Smooth muscle cell (in vitro differentiated cells): ENCODE data around the gene SPHK1. TPM values are rescaled to one million over a fixed set of nuclear protein-coding genes. Genes with fewer than 3 reads are reported as not detected.
A peak's percentile ranks its signal among the peaks of the same experiment; 100 is the strongest.

Experiments used
- DNase-seq: peaks from one replicate; lab custom pipeline; 2025; ENCODE audit not compliant: unreplicated experiment; lab: John Stamatoyannopoulos, UW
- H2AFZ ChIP-seq: fragments of 200-600 bp; sonication (generic); 2 replicates; pipeline ENCODE4 v1.6.0; 2016; ENCODE audit warnings: antibody characterized with exemption, low read depth, mild to moderate bottlenecking
- H3F3A ChIP-seq: fragments of 200-600 bp; sonication (generic); 2 replicates; pipeline ENCODE4 v1.6.0; 2017; ENCODE audit warnings: antibody characterized with exemption, low read depth
- H3K27ac ChIP-seq: fragments of 200-600 bp; sonication (generic); 2 replicates; pipeline ENCODE4 v1.5.1; 2016; ENCODE audit warnings: low read depth, mild to moderate bottlenecking
- H3K27me3 ChIP-seq: fragments of 200-600 bp; sonication (generic); 2 replicates; pipeline ENCODE4 v1.6.1; 2016; ENCODE audit warnings: low read depth, mild to moderate bottlenecking
- H3K36me3 ChIP-seq: fragments of 200-600 bp; sonication (generic); 2 replicates; pipeline ENCODE4 v1.5.1; 2016; ENCODE audit warnings: low read depth
- H3K4me1 ChIP-seq: fragments of 200-600 bp; sonication (generic); 2 replicates; pipeline ENCODE4 v1.5.1; 2016; ENCODE audit warnings: low read depth
- H3K4me2 ChIP-seq: fragments of 200-600 bp; sonication (generic); 2 replicates; pipeline ENCODE4 v1.6.0; 2016; ENCODE audit warnings: mild to moderate bottlenecking
- H3K4me3 ChIP-seq: fragments of 200-600 bp; sonication (generic); 2 replicates; pipeline ENCODE4 v1.5.1; 2016; ENCODE audit warnings: mild to moderate bottlenecking
- H3K79me2 ChIP-seq: fragments of 200-600 bp; sonication (generic); 2 replicates; pipeline ENCODE4 v1.6.0; 2016; ENCODE audit warnings: low read depth, mild to moderate bottlenecking
- H3K9ac ChIP-seq: fragments of 200-600 bp; sonication (generic); 2 replicates; pipeline ENCODE4 v1.6.0; 2016; ENCODE audit warnings: low read depth
- H3K9me3 ChIP-seq: fragments of 200-600 bp; sonication (generic); replicated peaks from 2 replicates; pipeline ENCODE4 v1.5.1; 2016; ENCODE audit warnings: low read depth
- H4K20me1 ChIP-seq: fragments of 200-600 bp; sonication (generic); 2 replicates; pipeline ENCODE4 v1.6.0; 2016; ENCODE audit warnings: low read depth
- WGBS: methylation state at CpG from one replicate; pipeline ENCODE4 v1.1.7; 2016; ENCODE audit warnings: low lambda C conversion rate; 5-methylcytosine and 5-hydroxymethylcytosine counted together
- polyA plus RNA-seq: library from polyadenylated mRNA; unstranded; fragments of >200 nt; fragmentation: Nextera tagmentation; extraction: Ambion mirVana; gene quantifications from 2 replicates; pipeline ENCODE4 v1.2.1, GENCODE V29; 2016
- total RNA-seq: library from RNA; depleted of rRNA; stranded (reverse); fragments of >200 nt; gene quantifications from 2 replicates; pipeline ENCODE4 v1.2.3, GENCODE V29; 2014
- TF ChIP-seq, protein P1 (sequence below): fragments of 200-600 bp; sonication (generic); IDR thresholded peaks from 2 replicates; pipeline ENCODE4 v1.5.1; 2017; ENCODE audit warnings: borderline replicate concordance, mild to moderate bottlenecking, antibody characterized with exemption; ENCODE audit not compliant: insufficient read depth, poor library complexity, severe bottlenecking

Gene SPHK1
- total and polyA plus RNA-seq, 2 experiments from 2014 or later = 20.1 to 24.8 TPM

GRCh38 chr17:76385892-76386786 lies 1.7 kb downstream of the SPHK1 start:
- Histone ChIP-seq H2AFZ (no peak overlapping the region), H3K79me2 (no peaks in the 10 kb centered on the region), H3K4me3 (peak overlapping the region; percentile 84), H3K9me3 (no peaks in the 10 kb centered on the region), H3F3A (peaks cover 6% of the 10 kb centered on the region), H3K4me2 (peak overlapping the region; percentile 99), H4K20me1 (peaks cover 26% of the 10 kb centered on the region), H3K9ac (no peak overlapping the region), H3K27me3 (no peaks in the 10 kb centered on the region), H3K4me1 (peaks cover 13% of the 10 kb centered on the region), H3K27ac (no peak overlapping the region), H3K36me3 (no peaks in the 10 kb centered on the region)
- DNase-seq = peak; percentile 58
- TF ChIP-seq, protein P1, sequence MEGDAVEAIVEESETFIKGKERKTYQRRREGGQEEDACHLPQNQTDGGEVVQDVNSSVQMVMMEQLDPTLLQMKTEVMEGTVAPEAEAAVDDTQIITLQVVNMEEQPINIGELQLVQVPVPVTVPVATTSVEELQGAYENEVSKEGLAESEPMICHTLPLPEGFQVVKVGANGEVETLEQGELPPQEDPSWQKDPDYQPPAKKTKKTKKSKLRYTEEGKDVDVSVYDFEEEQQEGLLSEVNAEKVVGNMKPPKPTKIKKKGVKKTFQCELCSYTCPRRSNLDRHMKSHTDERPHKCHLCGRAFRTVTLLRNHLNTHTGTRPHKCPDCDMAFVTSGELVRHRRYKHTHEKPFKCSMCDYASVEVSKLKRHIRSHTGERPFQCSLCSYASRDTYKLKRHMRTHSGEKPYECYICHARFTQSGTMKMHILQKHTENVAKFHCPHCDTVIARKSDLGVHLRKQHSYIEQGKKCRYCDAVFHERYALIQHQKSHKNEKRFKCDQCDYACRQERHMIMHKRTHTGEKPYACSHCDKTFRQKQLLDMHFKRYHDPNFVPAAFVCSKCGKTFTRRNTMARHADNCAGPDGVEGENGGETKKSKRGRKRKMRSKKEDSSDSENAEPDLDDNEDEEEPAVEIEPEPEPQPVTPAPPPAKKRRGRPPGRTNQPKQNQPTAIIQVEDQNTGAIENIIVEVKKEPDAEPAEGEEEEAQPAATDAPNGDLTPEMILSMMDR = peak; percentile 89
- WGBS = 51% methylated on average over 52 of the region's 52 CpGs

DNA sequence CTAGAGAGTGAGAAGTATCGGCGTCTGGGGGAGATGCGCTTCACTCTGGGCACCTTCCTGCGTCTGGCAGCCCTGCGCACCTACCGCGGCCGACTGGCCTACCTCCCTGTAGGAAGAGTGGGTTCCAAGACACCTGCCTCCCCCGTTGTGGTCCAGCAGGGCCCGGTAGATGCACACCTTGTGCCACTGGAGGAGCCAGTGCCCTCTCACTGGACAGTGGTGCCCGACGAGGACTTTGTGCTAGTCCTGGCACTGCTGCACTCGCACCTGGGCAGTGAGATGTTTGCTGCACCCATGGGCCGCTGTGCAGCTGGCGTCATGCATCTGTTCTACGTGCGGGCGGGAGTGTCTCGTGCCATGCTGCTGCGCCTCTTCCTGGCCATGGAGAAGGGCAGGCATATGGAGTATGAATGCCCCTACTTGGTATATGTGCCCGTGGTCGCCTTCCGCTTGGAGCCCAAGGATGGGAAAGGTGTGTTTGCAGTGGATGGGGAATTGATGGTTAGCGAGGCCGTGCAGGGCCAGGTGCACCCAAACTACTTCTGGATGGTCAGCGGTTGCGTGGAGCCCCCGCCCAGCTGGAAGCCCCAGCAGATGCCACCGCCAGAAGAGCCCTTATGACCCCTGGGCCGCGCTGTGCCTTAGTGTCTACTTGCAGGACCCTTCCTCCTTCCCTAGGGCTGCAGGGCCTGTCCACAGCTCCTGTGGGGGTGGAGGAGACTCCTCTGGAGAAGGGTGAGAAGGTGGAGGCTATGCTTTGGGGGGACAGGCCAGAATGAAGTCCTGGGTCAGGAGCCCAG lies 2.8 kb downstream of the SPHK1 start:
- no peak overlapping the region for H2AFZ ChIP-seq
- H3K79me2 ChIP-seq = no peaks in the 10 kb centered on the region
- no peak overlapping the region for H3K4me3 ChIP-seq
- no peaks in the 10 kb centered on the region for H3K36me3 ChIP-seq
- TF ChIP-seq, protein P1 = no peak
- no peak overlapping the region for H3K27ac ChIP-seq
- no peak overlapping the region for H3K9ac ChIP-seq
- DNase-seq = no peak
- H3K27me3 ChIP-seq = no peaks in the 10 kb centered on the region
- H3K4me1 ChIP-seq = peaks cover 6% of the 10 kb centered on the region
- H3F3A ChIP-seq = peaks cover 6% of the 10 kb centered on the region
- H3K9me3 ChIP-seq = no peaks in the 10 kb centered on the region
- no peak overlapping the region for H3K4me2 ChIP-seq
- H4K20me1 ChIP-seq = peaks cover 26% of the 10 kb centered on the region
- 97% methylated on average over 31 of the region's 31 CpGs for WGBS

DNA sequence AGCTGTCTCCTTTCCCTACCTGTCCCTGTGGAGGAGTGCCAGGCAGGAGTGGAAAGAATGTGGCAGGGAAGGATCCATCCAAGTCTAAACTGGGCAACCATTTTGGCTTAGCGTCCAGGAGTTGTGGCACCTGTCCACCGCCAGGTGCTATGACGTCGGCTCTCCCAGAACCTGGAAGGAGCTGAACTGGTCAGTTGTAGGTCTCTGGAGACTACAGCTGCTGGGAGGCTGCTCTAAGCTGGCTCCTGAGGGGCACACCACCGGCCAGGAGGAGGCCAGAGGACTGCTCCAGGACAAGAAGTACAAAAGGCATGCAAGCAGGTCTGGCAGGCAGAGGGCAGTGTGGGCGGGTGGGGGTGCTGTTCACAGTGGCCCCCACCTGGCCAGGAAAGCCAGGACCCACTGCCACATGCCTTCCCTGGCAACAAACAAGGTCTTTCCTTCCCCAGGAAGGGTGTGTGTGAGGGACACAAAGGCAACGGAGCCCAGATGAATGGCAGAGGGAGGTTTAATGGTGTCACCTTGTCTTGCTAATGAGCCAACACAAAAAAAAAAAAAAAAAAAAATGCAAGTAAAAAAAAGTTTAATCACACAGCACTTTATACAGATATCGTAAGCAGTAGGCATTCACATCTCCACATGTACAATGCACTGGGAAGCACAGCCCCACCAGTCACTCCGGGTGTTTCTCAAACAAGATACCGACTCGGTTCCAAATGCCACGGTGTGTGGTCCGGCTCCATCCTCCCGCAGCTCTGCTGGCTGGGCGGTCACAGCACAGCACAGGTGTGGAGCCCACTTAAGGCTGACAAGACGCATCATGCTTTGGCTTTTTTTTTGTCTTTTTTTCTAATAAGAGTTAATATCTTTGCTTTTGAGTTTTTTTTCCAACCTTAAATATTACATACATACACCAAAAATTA lies 4.8 kb downstream of the SPHK1 start:
- H3K4me2 ChIP-seq = no peak overlapping the region

More for the DNA sequence above, 4.8 kb downstream of the SPHK1 start:
- DNase-seq = no peak
- Histone ChIP-seq H2AFZ (no peak overlapping the region), H3K9me3 (no peaks in the 10 kb centered on the region), H4K20me1 (peaks cover 26% of the 10 kb centered on the region), H3K27ac (no peak overlapping the region), H3K27me3 (no peaks in the 10 kb centered on the region), H3K9ac (no peak overlapping the region), H3K36me3 (no peaks in the 10 kb centered on the region), H3K79me2 (no peaks in the 10 kb centered on the region), H3F3A (peaks cover 6% of the 10 kb centered on the region), H3K4me1 (no peaks in the 10 kb centered on the region), H3K4me3 (no peak overlapping the region)
- TF ChIP-seq, protein P1 = no peak
- WGBS = 93% methylated on average over 16 of the region's 16 CpGs
